ENCODE data around the gene COL4A6. TPM values are rescaled to one million over a fixed set of nuclear protein-coding genes. Genes with fewer than 3 reads are reported as not detected.

The COL4A6 gene
- total RNA-seq, 3 donors from 2014 or later (not counting 1 experiment from before 2014, with no cell fraction given): not detected

GRCh38 chrX:108216919-108217571 is 221.2 kb downstream of the COL4A6 start:
- Mint-ChIP-seq H3K27me3 (ENCODE audit: low read depth in 2 of 2) (peaks cover 0 to 14% of the 10 kb centered on the region in 2 donors), H3K36me3 (no peaks in the 10 kb centered on the region), H3K4me3 (no peak overlapping the region), H3K9me3 (no peaks in the 10 kb centered on the region), H3K27ac (no peak overlapping the region), H3K4me1 (no peaks in the 10 kb centered on the region)
- Histone ChIP-seq H3K27me3 (ENCODE audit: control insufficient read depth, insufficient read depth, low read length) (no peaks in the 10 kb centered on the region), H3K4me1 (ENCODE audit: control insufficient read depth, insufficient read depth, low read length) (no peaks in the 10 kb centered on the region), H3K27ac (ENCODE audit: low read length) (no peak overlapping the region), H3K4me3 (ENCODE audit: low read length) (no peak overlapping the region), H3K36me3 (ENCODE audit: control insufficient read depth, insufficient read depth, low read length) (no peaks in the 10 kb centered on the region), H3K9me3 (ENCODE audit: control insufficient read depth, insufficient read depth, low read length) (no peaks in the 10 kb centered on the region)
- 86% methylated on average over 1 of the region's 3 CpGs for WGBS (ENCODE audit: insufficient coverage)
- no peak for DNase-seq
- intact Hi-C loops (cut with micrococcal nuclease): loop anchor here (10.0 kb wide), 1 partner anchor 1258 kb away; no protein-coding TSS in a partner anchor
- no peak for ATAC-seq
- no peak for TF ChIP-seq CTCF (IDR thresholded peaks at IDR 0.05)

- intact Hi-C loops (cut with micrococcal nuclease): loop anchor here (10.0 kb wide), 1 partner anchor 1258 kb away; no protein-coding TSS in a partner anchor
- no peak for DNase-seq
- Histone ChIP-seq H3K36me3 (ENCODE audit: control insufficient read depth, insufficient read depth, low read length) (no peaks in the 10 kb centered on the region), H3K9me3 (ENCODE audit: control insufficient read depth, insufficient read depth, low read length) (no peaks in the 10 kb centered on the region), H3K4me3 (ENCODE audit: low read length) (no peak overlapping the region), H3K4me1 (ENCODE audit: control insufficient read depth, insufficient read depth, low read length) (no peaks in the 10 kb centered on the region), H3K27me3 (ENCODE audit: control insufficient read depth, insufficient read depth, low read length) (no peaks in the 10 kb centered on the region), H3K27ac (ENCODE audit: low read length) (no peak overlapping the region)
- H3K4me3 Mint-ChIP-seq: no peak overlapping the region
- peaks cover 0 to 14% of the 10 kb centered on the region in 2 donors for H3K27me3 Mint-ChIP-seq (ENCODE audit: low read depth in 2 of 2)
- TF ChIP-seq CTCF (IDR thresholded peaks at IDR 0.05): no peak
- 57% methylated on average over 1 of the region's 1 CpG for WGBS (ENCODE audit: insufficient coverage)
- ATAC-seq: no peak
- H3K4me1 Mint-ChIP-seq: no peaks in the 10 kb centered on the region
- no peaks in the 10 kb centered on the region for H3K36me3 Mint-ChIP-seq
- no peaks in the 10 kb centered on the region for H3K9me3 Mint-ChIP-seq
- no peak overlapping the region for H3K27ac Mint-ChIP-seq
Measured at GRCh38 chrX:108216405-108216804, 221.8 kb downstream of the COL4A6 start.

GRCh38 chrX:108211301-108211700 is 226.9 kb downstream of the COL4A6 start:
- H3K36me3 Mint-ChIP-seq: no peaks in the 10 kb centered on the region
- TF ChIP-seq CTCF (IDR thresholded peaks at IDR 0.05): no peak
- Histone ChIP-seq H3K27me3 (ENCODE audit: control insufficient read depth, insufficient read depth, low read length) (no peaks in the 10 kb centered on the region), H3K9me3 (ENCODE audit: control insufficient read depth, insufficient read depth, low read length) (no peaks in the 10 kb centered on the region), H3K4me3 (ENCODE audit: low read length) (no peak overlapping the region), H3K27ac (ENCODE audit: low read length) (no peak overlapping the region), H3K36me3 (ENCODE audit: control insufficient read depth, insufficient read depth, low read length) (no peaks in the 10 kb centered on the region), H3K4me1 (ENCODE audit: control insufficient read depth, insufficient read depth, low read length) (no peaks in the 10 kb centered on the region)
- no peaks in the 10 kb centered on the region for H3K9me3 Mint-ChIP-seq
- ATAC-seq (no peak), DNase-seq (no peak)
- no peak overlapping the region for H3K4me3 Mint-ChIP-seq
- intact Hi-C loops (cut with micrococcal nuclease): loop anchor here (10.0 kb wide), 1 partner anchor 1264 kb away; no protein-coding TSS in a partner anchor
- peaks cover 2 to 8% of the 10 kb centered on the region in 2 donors for H3K27me3 Mint-ChIP-seq (ENCODE audit: low read depth in 2 of 2)
- no peaks in the 10 kb centered on the region for H3K4me1 Mint-ChIP-seq
- WGBS (ENCODE audit: insufficient coverage): 100% methylated on average over 1 of the region's 1 CpG
- H3K27ac Mint-ChIP-seq: no peak overlapping the region

Measured in natural killer cell (primary cell).